Testis (tissue), 3 donors: ENCODE results near the gene OSBPL5. TPM values are rescaled to one million over a fixed set of nuclear protein-coding genes. Genes with fewer than 3 reads are reported as not detected.

Experiments used
- DNase-seq: peaks from one replicate; pipeline ENCODE4 v3.0.0-alpha.2; 2019
- H3K27ac ChIP-seq, 2 donors: fragments of 200-600 bp; sonication (generic); one replicate each; pipeline ENCODE4 v1.5.1; 2019
- H3K27me3 ChIP-seq: fragments of 200-600 bp; sonication (generic); one replicate; pipeline ENCODE4 v1.5.1; 2019
- H3K36me3 ChIP-seq: fragments of 200-600 bp; sonication (generic); one replicate; pipeline ENCODE4 v1.5.1; 2017; ENCODE audit warnings: low read depth; ENCODE audit errors: missing control alignments
- H3K4me1 ChIP-seq: fragments of 200-600 bp; sonication (generic); one replicate; pipeline ENCODE4 v1.5.1; 2019
- H3K4me3 ChIP-seq, 2 donors: fragments of 200-600 bp; sonication (generic); one replicate each; pipeline ENCODE4 v1.5.1; 2017 to 2019
- H3K9me3 ChIP-seq: fragments of 200-600 bp; sonication (generic); one replicate; pipeline ENCODE4 v1.5.1; 2017
- CTCF ChIP-seq, 3 experiments: fragments of 450-650 bp in 2 of 3; fragments of 200-600 bp in 1 of 3; sonication (generic) in 1 of 3; IDR thresholded peaks; one replicate each; pipeline ENCODE4 v1.5.1; 2016 to 2019; ENCODE audit warnings: antibody characterized with exemption in 3 of 3, mild to moderate bottlenecking in 2 of 3, moderate library complexity in 1 of 3
- POLR2A ChIP-seq: fragments of 450-650 bp; IDR thresholded peaks from one replicate; pipeline ENCODE4 v1.6.1; 2017; ENCODE audit warnings: antibody characterized with exemption, mild to moderate bottlenecking, moderate library complexity
- WGBS, 2 donors: methylation state at CpG; one replicate each; pipeline ENCODE4 v1.1.5; 2018; 5-methylcytosine and 5-hydroxymethylcytosine counted together
- intact Hi-C: fragments of 100-400 bp; cut with DNase I; formaldehyde crosslinking; loops from one replicate; pipeline ENCODE4 v1.15.1; 2023; ENCODE audit warnings: low total_unique reads
- polyA plus RNA-seq: library from polyadenylated mRNA; stranded (reverse); fragments of 350-450 nt; fragmentation: Illumina TruSeq; extraction: RNeasy Lipid Tissue Mini Kit (QIAGEN cat#74804); gene quantifications from one replicate; pipeline ENCODE4 v1.2.3, GENCODE V29; 2014; ENCODE audit warnings: low read depth, low replicate concordance; ENCODE audit not compliant: insufficient read depth
- total RNA-seq, 2 donors: library from RNA; depleted of rRNA; stranded (reverse); fragments of >200 nt; gene quantifications; one replicate each; pipeline ENCODE4 v1.2.3, GENCODE V29; 2016

Gene OSBPL5
- total and polyA plus RNA-seq, 3 donors from 2014 or later = 8.9 to 18.1 (median 13.2) TPM

GRCh38 chr11:3167143-3168119 is 2.3 kb upstream of the OSBPL5 start:
- 78 to 84% methylated on average over 20 of the region's 20 CpGs for WGBS, 2 donors
- TF ChIP-seq POLR2A (no peak), CTCF (IDR thresholded peaks at IDR 0.05) (peak in 1 of 3 experiments; percentile 11)

GRCh38 chr11:3166268-3167142 is 1.4 kb upstream of the OSBPL5 start:
- no peak overlapping the region for H3K27ac ChIP-seq
- no peaks in the 10 kb centered on the region for H3K27me3 ChIP-seq
- H3K4me1 ChIP-seq = peaks cover 18% of the 10 kb centered on the region
- DNase-seq = no peak
- H3K9me3 ChIP-seq = no peaks in the 10 kb centered on the region
- H3K4me3 ChIP-seq = no peak overlapping the region
- intact Hi-C loops = no loop called here
- 92 to 96% methylated on average over 7 to 25 of the region's 25 CpGs for WGBS, 2 donors
- no peaks in the 10 kb centered on the region for H3K36me3 ChIP-seq
- TF ChIP-seq POLR2A = no peak
- TF ChIP-seq CTCF (IDR thresholded peaks at IDR 0.05) = no peak

More at GRCh38 chr11:3167143-3168119, 2.3 kb upstream of the OSBPL5 start:
- no peak overlapping the region for H3K4me3 ChIP-seq
- H3K27me3 ChIP-seq = no peaks in the 10 kb centered on the region
- H3K27ac ChIP-seq = no peak overlapping the region
- intact Hi-C loops = no loop called here
- DNase-seq = no peak
- H3K9me3 ChIP-seq = no peaks in the 10 kb centered on the region
- peaks cover 18% of the 10 kb centered on the region for H3K4me1 ChIP-seq
- no peaks in the 10 kb centered on the region for H3K36me3 ChIP-seq

- Histone ChIP-seq H3K36me3 (no peaks in the 10 kb centered on the region), H3K4me3 (no peak overlapping the region), H3K9me3 (no peaks in the 10 kb centered on the region), H3K4me1 (peaks cover 18% of the 10 kb centered on the region), H3K27me3 (no peaks in the 10 kb centered on the region), H3K27ac (no peak overlapping the region)
- DNase-seq = no peak
- WGBS, 2 donors = 66 to 74% methylated on average over 4 to 5 of the region's 5 CpGs
- TF ChIP-seq CTCF (IDR thresholded peaks at IDR 0.05) (no peak), POLR2A (no peak)
- intact Hi-C loops = no loop called here
Observed at GRCh38 chr11:3165916-3166267, 782 bp upstream of the OSBPL5 start.

- H3K27ac ChIP-seq = peak overlapping the region in 1 of 2 donors; percentile 50
- no peaks in the 10 kb centered on the region for H3K27me3 ChIP-seq
- intact Hi-C loops = no loop called here
- DNase-seq = no peak
- H3K4me3 ChIP-seq = peak overlapping the region; percentile 69 to 80
- TF ChIP-seq POLR2A = no peak
- WGBS, 2 donors = 0 to 1% methylated on average over 8 to 21 of the region's 46 CpGs
- H3K4me1 ChIP-seq = peaks cover 23% of the 10 kb centered on the region
- no peaks in the 10 kb centered on the region for H3K36me3 ChIP-seq
- H3K9me3 ChIP-seq = no peaks in the 10 kb centered on the region
Observed at GRCh38 chr11:3164552-3165151, 458 bp downstream of the OSBPL5 start.
